Hepatic stellate cell (primary cell): Measurements from ENCODE around the gene ZNF555.
"Not testable (repeated sequence)": the region's sequence is repeated elsewhere in the genome, so short reads cannot be mapped to it uniquely, and the experiment has no call there.

Source experiments
- DNase-seq: peaks from one replicate; pipeline ENCODE4 v3.0.0; 2011; ENCODE audit warnings: low spot score

ZNF555 gene

DNA sequence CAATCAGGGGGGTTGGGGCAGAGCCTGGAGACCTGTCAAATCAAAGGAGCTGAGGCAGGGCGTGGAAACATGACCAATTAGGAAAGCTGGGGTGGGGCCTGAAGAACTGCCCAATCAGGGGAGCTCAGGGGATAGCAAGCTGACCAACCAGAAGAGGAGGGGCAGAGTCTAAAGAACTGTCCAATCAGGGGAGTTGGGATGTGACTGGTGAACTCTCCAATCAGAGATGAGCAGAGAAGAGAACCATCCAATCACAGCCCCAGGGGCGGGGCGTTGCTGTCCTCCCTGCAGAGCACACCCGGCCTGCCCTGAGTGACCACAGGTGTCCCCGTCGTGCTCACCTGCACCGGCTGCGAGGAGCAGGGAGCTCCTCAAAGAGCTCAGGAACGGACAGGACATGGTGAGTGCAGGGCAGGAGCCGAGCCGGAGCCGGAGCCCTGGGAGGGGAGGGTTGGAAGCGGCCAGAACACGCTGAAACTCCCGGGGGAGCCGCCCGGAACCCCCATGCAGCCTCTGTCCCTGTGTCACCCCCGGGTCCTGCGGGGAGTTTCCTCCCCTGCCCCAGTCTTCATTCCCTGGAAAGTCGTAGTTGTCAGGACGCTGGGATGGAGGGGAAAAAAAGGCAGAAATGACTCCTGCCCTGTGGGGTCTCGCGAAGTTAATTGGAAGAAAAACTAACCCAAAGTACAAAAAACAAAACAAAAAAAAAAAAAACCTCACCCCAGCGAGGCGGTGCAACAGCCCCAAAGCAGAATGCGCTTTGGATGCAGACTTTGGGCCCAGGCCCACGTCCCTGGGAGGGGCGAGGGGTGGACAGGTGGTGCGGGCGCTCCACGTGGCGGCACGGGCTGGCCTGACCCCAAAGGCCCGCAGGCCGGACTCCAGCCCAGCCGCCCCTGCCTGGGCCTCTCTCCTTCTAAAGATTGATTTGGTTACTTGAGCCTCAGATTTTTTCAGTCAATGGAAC, 26.0 kb downstream of the ZNF555 start, which contains the start of gene ZNF556:
Gene ZNF556, plus strand, starts transcription at position 311 of the 967 bp plus-strand sequence. Its CDS starts 87 bp downstream, at position 398.
- peak; percentile 22 for DNase-seq

DNA sequence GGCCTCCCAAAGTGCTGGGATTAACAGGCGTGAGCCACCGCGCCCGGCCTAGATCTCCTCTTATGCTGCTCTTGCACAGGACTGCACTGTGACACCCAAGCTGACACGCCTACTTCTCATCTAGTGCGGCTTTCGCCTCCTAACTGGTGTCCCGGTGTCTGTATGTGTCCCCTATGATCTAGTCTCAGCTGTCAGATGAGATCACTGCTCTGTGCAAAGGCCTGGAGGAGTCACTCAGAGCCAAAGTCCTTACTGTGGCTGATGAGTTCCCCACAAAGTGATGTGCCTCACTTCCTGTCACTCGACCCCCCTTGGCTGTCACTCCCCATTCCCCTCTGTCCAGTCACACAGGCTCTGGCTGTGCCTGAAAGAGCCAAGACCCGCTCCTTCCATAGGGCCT, 28.3 kb downstream of the ZNF555 start:
- DNase-seq: no peak

DNA sequence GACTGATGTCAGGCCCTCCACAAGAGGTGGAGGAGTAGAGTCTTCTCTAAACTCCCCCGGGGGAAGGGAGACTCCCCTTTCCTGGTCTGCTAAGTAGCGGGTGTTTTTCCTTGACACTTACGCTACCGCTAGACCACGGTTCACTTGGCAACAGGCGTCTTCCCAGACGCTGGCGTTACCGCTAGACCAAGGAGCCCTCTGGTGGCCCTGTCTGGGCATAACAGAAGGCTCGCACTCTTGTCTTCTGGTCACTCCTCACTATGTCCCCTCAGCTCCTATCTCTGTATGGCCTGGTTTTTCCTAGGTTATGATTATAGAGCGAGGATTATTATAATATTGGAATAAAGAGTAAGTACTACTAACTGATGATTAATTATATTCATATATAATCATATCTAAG, 30.9 kb downstream of the ZNF555 start:
- not testable (repeated sequence) for DNase-seq

DNA sequence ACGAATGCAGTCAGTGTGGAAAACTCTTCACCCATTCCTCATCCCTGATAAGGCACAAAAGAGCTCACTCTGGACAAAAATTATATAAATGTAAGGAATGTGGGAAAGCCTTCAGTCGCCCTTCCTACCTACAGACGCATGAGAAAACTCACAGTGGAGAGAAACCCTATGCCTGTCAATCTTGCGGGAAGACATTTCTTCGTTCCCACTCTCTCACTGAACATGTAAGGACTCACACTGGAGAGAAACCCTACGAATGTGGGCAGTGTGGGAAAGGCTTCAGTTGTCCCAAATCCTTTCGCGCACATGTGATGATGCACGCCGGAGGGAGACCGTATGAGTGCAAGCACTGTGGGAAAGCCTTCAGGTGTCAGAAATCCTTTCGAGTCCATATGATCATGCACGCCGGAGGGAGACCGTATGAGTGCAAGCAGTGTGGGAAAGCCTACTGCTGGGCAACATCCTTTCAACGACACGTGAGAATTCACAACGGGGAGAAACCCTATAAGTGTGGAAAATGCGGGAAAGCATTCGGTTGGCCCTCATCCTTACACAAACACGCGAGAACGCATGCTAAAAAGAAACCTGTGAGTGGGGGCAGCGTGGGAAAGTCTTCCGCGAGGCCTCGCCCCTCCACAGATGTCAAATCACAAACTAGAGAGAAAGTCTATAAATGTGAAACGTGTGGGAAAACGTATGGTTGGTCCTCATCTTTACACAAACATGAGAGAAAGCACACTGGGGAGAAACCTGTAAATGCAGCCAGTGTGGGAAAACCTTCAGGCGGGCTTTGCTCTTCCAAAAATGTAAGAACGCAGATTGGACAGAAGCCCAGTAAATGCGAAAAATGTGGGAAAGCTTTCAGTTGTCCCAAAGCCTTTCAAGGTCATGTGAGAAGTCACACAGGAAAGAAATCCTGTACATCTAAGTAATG, 36.4 kb downstream of the ZNF555 start:
- no peak for DNase-seq

GRCh38 chr19:2883686-2884439, 42.6 kb downstream of the ZNF555 start:
- DNase-seq: no peak

GRCh38 chr19:2885736-2886135, 44.5 kb downstream of the ZNF555 start:
- no peak for DNase-seq

DNA sequence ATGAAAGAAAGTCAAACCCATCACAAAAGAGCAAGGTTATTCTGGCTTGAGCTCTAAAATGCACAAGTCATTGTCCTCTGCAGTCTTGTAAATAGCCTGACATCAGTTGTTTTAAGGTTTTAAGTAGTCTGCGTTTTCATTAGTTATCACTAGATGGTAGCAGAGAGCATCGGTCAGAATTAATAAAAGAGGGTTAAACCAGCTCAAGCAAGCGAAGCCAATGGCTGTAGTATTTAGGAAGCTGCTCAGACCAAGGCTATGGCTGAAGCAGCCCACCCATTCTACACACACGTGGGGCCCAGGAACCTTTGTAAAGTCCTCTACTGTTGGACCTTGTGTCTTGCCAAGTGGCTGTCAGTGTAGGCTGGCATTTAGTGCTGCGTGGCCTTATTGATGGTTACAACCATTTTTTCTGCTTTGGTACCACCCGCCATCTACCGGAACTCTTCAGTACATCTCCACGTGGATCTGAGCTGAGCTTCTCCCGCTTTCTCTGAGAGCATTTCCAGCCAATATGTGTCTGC, 46.2 kb downstream of the ZNF555 start:
- peak; percentile 72 for DNase-seq

- no peak for DNase-seq
Measured at GRCh38 chr19:2888731-2889224, 47.5 kb downstream of the ZNF555 start.

GRCh38 chr19:2890531-2890930, 49.3 kb downstream of the ZNF555 start:
- DNase-seq: not testable (repeated sequence)

DNA sequence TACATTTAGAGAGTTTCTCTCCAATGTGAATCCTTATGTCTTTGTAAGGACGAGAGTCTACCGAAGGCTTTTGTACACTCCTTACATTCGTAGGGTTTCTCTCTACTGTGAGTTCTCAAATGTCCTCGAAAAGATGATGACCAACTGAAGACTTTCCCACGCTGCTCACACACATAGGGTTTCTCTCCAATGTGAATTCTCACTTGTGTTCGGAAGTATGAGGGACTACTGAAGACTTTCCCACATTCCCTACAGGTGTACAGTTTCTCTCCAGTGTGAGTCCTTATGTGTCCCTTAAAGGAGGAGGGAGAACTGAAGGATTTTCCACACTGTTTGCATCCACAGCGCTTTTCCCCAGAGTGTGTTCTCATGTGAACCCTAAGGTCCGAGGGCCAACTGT, 55.4 kb downstream of the ZNF555 start:
- no peak for DNase-seq

GRCh38 chr19:2900296-2901252, 59.3 kb downstream of the ZNF555 start, which contains the start of gene ZNF57:
TSS of gene ZNF57 (plus strand) at chr19:2900928. CDS start at chr19:2901046, 118 bp downstream.
- peak; percentile 100 for DNase-seq

DNA sequence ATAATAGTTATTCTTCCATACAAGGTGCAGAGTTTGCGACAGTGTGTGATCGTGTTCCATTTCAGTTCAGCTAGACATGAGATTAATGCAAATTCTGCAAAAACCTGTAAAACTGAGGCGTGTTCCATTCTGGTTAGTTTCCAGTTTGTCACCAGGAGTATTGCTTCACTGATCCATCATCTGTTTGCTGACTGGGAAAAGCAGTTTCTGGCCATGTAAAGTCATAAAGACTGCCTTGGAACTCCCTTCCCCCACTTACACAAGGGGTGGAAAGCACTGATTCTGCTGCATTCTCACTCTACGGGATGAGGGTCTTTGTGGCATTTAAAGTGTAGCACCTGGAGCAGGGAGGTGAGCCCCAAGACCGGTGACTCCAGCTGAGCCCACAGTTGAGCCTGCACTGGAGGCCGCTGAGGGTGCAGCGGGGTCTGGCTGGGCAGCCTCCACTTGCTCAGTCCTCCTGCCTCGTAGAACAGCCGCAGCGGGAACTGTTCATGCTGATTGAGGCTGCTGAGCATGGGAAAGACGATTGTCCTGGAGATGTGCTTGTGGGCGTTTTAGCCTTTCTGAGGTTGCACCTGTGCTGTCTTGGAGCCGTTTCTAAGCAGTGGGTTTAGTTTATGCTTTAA, 61.4 kb downstream of the ZNF555 start:
- no peak for DNase-seq

GRCh38 chr19:2903326-2903725, 62.1 kb downstream of the ZNF555 start:
- not testable (repeated sequence) for DNase-seq

DNA sequence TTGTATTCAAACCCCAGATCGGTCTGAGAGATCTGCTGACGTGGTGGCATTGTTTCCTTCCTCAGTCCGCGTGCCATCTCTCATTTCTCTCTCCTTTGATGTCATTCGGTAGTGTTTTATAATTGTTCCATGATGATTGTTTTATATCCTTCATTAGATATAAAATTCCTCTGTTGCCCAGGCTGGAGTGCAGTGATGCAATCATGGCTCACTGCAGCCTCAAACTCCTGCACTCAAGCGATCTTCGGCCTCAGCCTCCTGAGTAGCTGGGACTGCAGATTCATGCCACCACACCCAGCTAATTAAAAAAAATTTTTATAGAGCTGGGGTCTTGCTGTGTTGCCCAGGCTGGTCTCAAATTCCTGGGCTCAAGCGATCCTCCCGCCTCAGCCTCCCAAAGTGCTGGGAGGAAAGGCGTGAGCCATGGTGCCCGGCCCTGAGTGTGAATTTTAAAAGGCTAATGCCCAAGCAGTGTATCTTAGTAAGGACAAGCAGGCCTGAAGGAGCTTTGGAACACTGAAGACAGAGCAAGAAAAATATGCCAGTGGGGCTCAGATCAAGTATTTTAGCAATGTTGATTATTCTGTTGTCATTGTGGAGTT, 64.7 kb downstream of the ZNF555 start:
- no peak for DNase-seq

- no peak for DNase-seq
Measured at GRCh38 chr19:2906631-2907195, 65.4 kb downstream of the ZNF555 start.
